GM12891 (cell line): Measurements from ENCODE around the gene FPGS.

Experiments used
- POLR2A ChIP-seq: IDR thresholded peaks from 2 replicates; pipeline ENCODE4 v1.6.1; 2011; ENCODE audit warnings: low read depth, low read length, control low read depth
- POLR2AphosphoS5 ChIP-seq: IDR thresholded peaks from 2 replicates; pipeline ENCODE4 v1.6.1; 2011; ENCODE audit warnings: low read depth, low read length, control low read depth
- TAF1 ChIP-seq: IDR thresholded peaks from 2 replicates; pipeline ENCODE4 v1.6.1; 2011; ENCODE audit warnings: low read depth, low read length, control low read depth

DNA sequence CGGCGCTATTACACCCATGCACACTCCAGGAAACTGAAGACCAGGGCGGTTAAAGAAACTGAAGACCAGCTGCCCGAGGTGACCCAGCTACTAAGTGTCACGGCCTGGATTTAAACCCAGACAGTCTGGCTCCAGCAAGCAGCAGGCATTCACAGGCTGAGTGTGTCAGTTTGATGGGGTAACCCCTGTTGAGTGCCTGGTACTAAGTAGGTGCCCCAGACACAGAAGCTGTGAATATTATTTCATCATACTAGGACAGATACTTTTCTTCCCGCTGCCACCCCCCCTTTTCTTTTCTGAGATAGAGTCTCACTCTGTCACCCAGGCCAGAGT is 44.5 kb downstream of the FPGS start:
- TF ChIP-seq POLR2A (no peak), TAF1 (no peak), POLR2AphosphoS5 (no peak)
